Activated naive CD8-positive, alpha-beta T cell treated with anti-CD3 and anti-CD28 coated beads, Interleukin-2, amount 10 ng/mL, durations not matched to agents 7 days and 5 days (primary cell): ENCODE data around the gene ITPR2. TPM values are rescaled to one million over a fixed set of nuclear protein-coding genes. Genes with fewer than 3 reads are reported as not detected.

ENCODE experiments used
- ATAC-seq: fragments of 150-1000 bp; cut with Tn5 transposase; one replicate; pipeline ENCODE4 v1.10.0; 2021; ENCODE audit warnings: low read depth, moderate library complexity
- POLR2A ChIA-PET: fragments of 350-600 bp; sonication (Branson Sonifier 250); formaldehyde crosslinking; loops from one replicate; lab custom pipeline; 2021; ENCODE audit warnings: antibody characterized with exemption; lab: Charles Lee
- DNase-seq: peaks from one replicate; pipeline ENCODE4 v3.0.0; 2021
- H3K27ac Mint-ChIP-seq: one replicate; pipeline ENCODE4 v1.8.0; 2022; ENCODE audit warnings: mild to moderate bottlenecking, mixed read lengths
- H3K27me3 Mint-ChIP-seq: one replicate; pipeline ENCODE4 v1.8.0; 2022; ENCODE audit warnings: mild to moderate bottlenecking, moderate library complexity, mixed read lengths
- H3K36me3 Mint-ChIP-seq: one replicate; pipeline ENCODE4 v1.8.0; 2021; ENCODE audit warnings: mild to moderate bottlenecking, mixed read lengths
- H3K4me1 Mint-ChIP-seq: one replicate; pipeline ENCODE4 v1.8.0; 2021; ENCODE audit warnings: mixed read lengths
- H3K4me3 Mint-ChIP-seq: one replicate; pipeline ENCODE4 v1.8.0; 2022; ENCODE audit warnings: mild to moderate bottlenecking, moderate library complexity, mixed read lengths
- H3K9me3 Mint-ChIP-seq: one replicate; pipeline ENCODE4 v1.8.0; 2021; ENCODE audit warnings: mixed read lengths
- total RNA-seq, 2 experiments: library from RNA; stranded (reverse); gene quantifications; one replicate each; pipeline ENCODE4 v1.2.3, GENCODE V29; 2021

ITPR2 gene
- total RNA-seq, 2 experiments from 2014 or later = 43.3 to 43.5 TPM

DNA sequence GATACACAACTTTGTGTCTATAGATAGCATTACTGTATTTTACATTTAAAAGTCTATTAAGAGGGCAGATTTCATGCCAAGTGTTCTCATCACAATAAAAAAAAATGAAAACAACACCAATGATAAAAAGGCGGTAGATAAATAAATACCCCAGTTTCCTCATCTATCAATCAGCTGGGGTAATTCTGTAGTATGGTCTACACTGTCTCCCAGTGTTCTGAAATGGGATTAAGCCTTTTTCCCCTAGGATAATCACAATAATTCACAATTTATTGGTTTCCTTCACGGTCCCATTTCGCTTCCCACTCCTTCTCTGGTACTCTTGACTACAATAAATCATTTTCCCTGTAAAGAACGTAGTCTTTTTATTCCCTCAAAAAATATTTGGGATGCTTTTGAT, 523.4 kb downstream of the ITPR2 start:
- no peak for ATAC-seq
- no peaks in the 10 kb centered on the region for H3K36me3 Mint-ChIP-seq
- POLR2A ChIA-PET = no interaction called here
- peaks cover 6% of the 10 kb centered on the region for H3K9me3 Mint-ChIP-seq
- DNase-seq = no peak
- H3K4me3 Mint-ChIP-seq = no peak overlapping the region
- no peak overlapping the region for H3K27ac Mint-ChIP-seq
- H3K27me3 Mint-ChIP-seq = peaks cover 6% of the 10 kb centered on the region
- no peaks in the 10 kb centered on the region for H3K4me1 Mint-ChIP-seq

- H3K4me3 Mint-ChIP-seq = no peak overlapping the region
- no peak overlapping the region for H3K27ac Mint-ChIP-seq
- POLR2A ChIA-PET = no interaction called here
- ATAC-seq (no peak), DNase-seq (no peak)
- no peaks in the 10 kb centered on the region for H3K36me3 Mint-ChIP-seq
- H3K4me1 Mint-ChIP-seq = peaks cover 3% of the 10 kb centered on the region
- no peaks in the 10 kb centered on the region for H3K9me3 Mint-ChIP-seq
- H3K27me3 Mint-ChIP-seq = peaks cover 21% of the 10 kb centered on the region
Measured at GRCh38 chr12:26304273-26304672, 528.7 kb downstream of the ITPR2 start.

DNA sequence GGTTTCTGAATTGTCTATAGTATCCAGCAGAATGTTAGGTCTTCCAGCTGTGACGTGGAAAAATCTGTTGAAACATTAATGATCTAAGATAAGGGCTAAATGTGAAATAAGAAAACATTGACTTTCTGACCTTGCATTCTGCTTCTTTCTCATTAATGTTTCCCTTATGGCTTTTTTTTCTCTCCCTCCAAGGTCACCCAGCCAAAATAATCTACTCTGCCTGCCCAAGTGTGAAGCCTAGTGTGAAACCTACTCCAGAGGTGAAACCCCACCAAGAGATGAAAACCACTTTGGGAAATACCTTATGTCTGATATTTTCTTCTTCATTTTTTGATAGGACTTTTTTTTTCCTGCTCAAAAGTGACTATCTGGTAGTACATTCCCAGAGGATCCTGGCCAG, 529.6 kb downstream of the ITPR2 start:
- H3K4me3 Mint-ChIP-seq = no peak overlapping the region

DNA sequence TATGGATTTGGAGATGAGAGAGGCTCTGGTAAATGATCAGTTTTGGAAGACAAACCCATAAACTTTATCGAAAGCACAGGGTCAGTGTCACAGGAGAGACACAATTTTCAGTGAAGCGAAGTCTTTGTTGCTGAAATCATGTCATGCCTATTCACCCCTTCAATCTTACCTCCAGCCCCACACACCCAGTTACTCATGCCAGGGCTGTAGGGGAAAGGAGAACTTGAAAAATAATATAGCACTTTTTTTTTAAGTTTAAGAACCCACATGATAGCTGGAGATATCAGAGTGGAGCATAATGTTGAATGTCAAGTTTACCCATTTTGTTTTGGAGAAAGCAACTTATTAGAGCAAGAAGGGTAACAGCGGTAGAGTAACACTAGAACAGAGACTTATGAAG, 530.2 kb downstream of the ITPR2 start:
- Mint-ChIP-seq H3K9me3 (no peaks in the 10 kb centered on the region), H3K36me3 (no peaks in the 10 kb centered on the region), H3K27ac (no peak overlapping the region), H3K27me3 (peaks cover 21% of the 10 kb centered on the region), H3K4me3 (no peak overlapping the region), H3K4me1 (peaks cover 10% of the 10 kb centered on the region)
- ATAC-seq (no peak), DNase-seq (no peak)
- POLR2A ChIA-PET = no interaction called here

More for the DNA sequence above, 529.6 kb downstream of the ITPR2 start:
- no peak for DNase-seq
- POLR2A ChIA-PET = no interaction called here
- Mint-ChIP-seq H3K27ac (no peak overlapping the region), H3K27me3 (peaks cover 21% of the 10 kb centered on the region), H3K36me3 (no peaks in the 10 kb centered on the region), H3K9me3 (no peaks in the 10 kb centered on the region), H3K4me1 (peaks cover 10% of the 10 kb centered on the region)
- no peak for ATAC-seq

DNA sequence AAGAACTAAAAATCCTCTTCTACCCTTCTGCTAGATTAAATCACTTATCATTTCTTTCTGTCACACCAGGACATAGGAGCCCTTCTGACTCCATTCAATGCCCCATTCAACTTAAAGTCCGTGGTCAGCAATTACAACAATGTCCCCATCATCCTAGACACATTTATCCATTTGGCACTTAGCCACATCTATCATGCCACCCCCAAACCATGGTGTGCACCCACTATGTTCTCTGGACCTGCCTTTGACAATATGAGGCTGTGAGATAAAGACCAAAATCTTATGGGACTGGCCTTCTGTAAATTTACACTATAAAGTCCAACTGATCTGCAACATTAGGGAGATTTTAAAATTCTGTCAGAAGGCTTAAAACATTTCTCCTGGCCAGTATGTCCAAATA, 533.2 kb downstream of the ITPR2 start:
- ATAC-seq (no peak), DNase-seq (no peak)
- H3K36me3 Mint-ChIP-seq = no peaks in the 10 kb centered on the region
- peaks cover 2% of the 10 kb centered on the region for H3K9me3 Mint-ChIP-seq
- peaks cover 10% of the 10 kb centered on the region for H3K4me1 Mint-ChIP-seq
- H3K27ac Mint-ChIP-seq = peak overlapping the region; percentile 4
- POLR2A ChIA-PET = no interaction called here
- peak overlapping the region; percentile 61 for H3K4me3 Mint-ChIP-seq
- H3K27me3 Mint-ChIP-seq = peaks cover 16% of the 10 kb centered on the region

- Mint-ChIP-seq H3K27me3 (peaks cover 16% of the 10 kb centered on the region), H3K9me3 (peaks cover 2% of the 10 kb centered on the region), H3K4me3 (peak overlapping the region; percentile 61), H3K36me3 (no peaks in the 10 kb centered on the region), H3K27ac (peak overlapping the region; percentile 22), H3K4me1 (peaks cover 10% of the 10 kb centered on the region)
- ATAC-seq = peak; percentile 97
- POLR2A ChIA-PET = no interaction called here
- DNase-seq = no peak
Measured at GRCh38 chr12:26298785-26299621, 534.0 kb downstream of the ITPR2 start.

DNA sequence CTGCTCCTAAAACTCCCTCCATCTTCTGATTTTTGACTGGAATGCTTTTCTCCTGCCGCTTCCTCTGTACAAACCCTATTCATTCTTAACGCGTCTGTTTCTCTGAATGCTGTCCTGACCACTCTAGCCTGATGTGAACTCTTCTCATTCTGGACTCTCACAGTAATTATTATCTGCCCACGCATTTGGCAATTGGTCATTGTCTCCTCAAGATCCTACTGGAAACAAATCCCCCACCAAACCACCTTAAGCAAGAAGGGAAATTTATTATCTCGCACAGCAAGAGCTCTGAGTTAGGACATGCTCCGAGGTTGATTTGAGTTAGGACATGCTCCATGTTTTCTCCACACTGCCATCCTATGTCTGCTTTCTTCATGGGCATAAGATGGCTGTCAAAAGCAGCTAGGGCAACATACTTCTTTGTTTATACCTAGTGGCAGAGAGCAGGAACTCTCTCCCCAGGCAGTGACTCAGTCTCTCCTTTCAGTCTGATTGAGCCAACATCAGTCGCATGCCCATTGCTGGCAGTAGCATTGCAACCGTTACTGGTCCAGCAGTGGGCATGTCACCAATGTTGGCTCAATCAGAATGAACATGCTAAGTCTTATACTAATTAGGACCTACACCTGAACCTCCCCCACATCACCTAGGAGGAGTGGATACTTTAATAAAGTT, 535.5 kb downstream of the ITPR2 start:
- Mint-ChIP-seq H3K27me3 (peaks cover 8% of the 10 kb centered on the region), H3K4me1 (peaks cover 13% of the 10 kb centered on the region), H3K4me3 (no peak overlapping the region), H3K36me3 (no peaks in the 10 kb centered on the region), H3K9me3 (peaks cover 2% of the 10 kb centered on the region), H3K27ac (no peak overlapping the region)
- POLR2A ChIA-PET = no interaction called here
- no peak for DNase-seq
- no peak for ATAC-seq

GRCh38 chr12:26295001-26295400, 538.0 kb downstream of the ITPR2 start:
- Mint-ChIP-seq H3K4me1 (peaks cover 13% of the 10 kb centered on the region), H3K36me3 (no peaks in the 10 kb centered on the region), H3K4me3 (no peak overlapping the region), H3K9me3 (peaks cover 2% of the 10 kb centered on the region), H3K27me3 (peaks cover 4% of the 10 kb centered on the region), H3K27ac (no peak overlapping the region)
- ATAC-seq (no peak), DNase-seq (no peak)
- POLR2A ChIA-PET = no interaction called here

GRCh38 chr12:26293612-26294011, 539.4 kb downstream of the ITPR2 start:
- Mint-ChIP-seq H3K27ac (no peak overlapping the region), H3K4me1 (peaks cover 5% of the 10 kb centered on the region), H3K9me3 (peaks cover 2% of the 10 kb centered on the region), H3K27me3 (peaks cover 4% of the 10 kb centered on the region), H3K36me3 (no peaks in the 10 kb centered on the region), H3K4me3 (no peak overlapping the region)
- POLR2A ChIA-PET = no interaction called here
- DNase-seq = no peak
- ATAC-seq = no peak

- POLR2A ChIA-PET = no interaction called here
- H3K36me3 Mint-ChIP-seq = no peaks in the 10 kb centered on the region
Measured at GRCh38 chr12:26292596-26292995, 540.4 kb downstream of the ITPR2 start.

DNA sequence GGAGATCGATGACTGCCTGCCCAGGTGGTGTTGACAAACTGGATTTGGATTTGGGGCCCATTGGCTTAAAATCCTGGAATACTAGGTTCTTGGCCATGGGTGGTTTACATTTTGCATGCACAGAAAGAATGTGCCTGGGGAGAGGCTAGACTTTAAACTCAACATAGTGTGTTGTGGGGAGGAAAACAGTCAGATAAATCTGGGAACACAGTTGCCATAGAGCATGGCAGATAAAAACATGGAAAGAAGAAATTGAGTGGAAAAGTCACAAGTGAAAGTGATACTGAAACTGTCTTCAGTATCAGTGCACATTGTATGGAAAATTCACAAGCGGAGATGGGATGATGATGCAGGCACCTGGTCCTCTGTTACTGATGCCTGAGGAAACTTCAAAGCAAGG, 542.4 kb downstream of the ITPR2 start:
- Mint-ChIP-seq H3K4me1 (peaks cover 7% of the 10 kb centered on the region), H3K36me3 (no peaks in the 10 kb centered on the region), H3K27me3 (peaks cover 5% of the 10 kb centered on the region), H3K27ac (no peak overlapping the region), H3K9me3 (no peaks in the 10 kb centered on the region), H3K4me3 (no peak overlapping the region)
- DNase-seq (no peak), ATAC-seq (no peak)
- POLR2A ChIA-PET = no interaction called here

More at GRCh38 chr12:26292596-26292995, 540.4 kb downstream of the ITPR2 start:
- Mint-ChIP-seq H3K27ac (no peak overlapping the region), H3K27me3 (peaks cover 5% of the 10 kb centered on the region), H3K9me3 (peaks cover 2% of the 10 kb centered on the region), H3K4me3 (no peak overlapping the region), H3K4me1 (peaks cover 7% of the 10 kb centered on the region)
- DNase-seq = no peak
- ATAC-seq = no peak

- Mint-ChIP-seq H3K36me3 (no peaks in the 10 kb centered on the region), H3K4me3 (no peak overlapping the region), H3K27me3 (peaks cover 5% of the 10 kb centered on the region), H3K9me3 (no peaks in the 10 kb centered on the region), H3K4me1 (peaks cover 5% of the 10 kb centered on the region), H3K27ac (no peak overlapping the region)
- ATAC-seq = no peak
- POLR2A ChIA-PET = no interaction called here
- DNase-seq = no peak
Measured at GRCh38 chr12:26287671-26288381, 545.2 kb downstream of the ITPR2 start.
